Liver (tissue), 3 donors: ENCODE results near the gene PPP1R2B.

Experiments
- MAX ChIP-seq: IDR thresholded peaks from 2 replicates; pipeline ENCODE4 v1.6.1; 2016; ENCODE audit warnings: antibody characterized with exemption
- TF ChIP-seq, protein P1 (sequence below): fragments of 150-350 bp; IDR thresholded peaks from 2 replicates; pipeline ENCODE4 v1.5.1; 2017; ENCODE audit warnings: improper control_type of control experiment, low read depth, low read length; ENCODE audit not compliant: missing input control
- TF ChIP-seq, protein P2 (sequence below): IDR thresholded peaks from 2 replicates; pipeline ENCODE4 v1.6.1; 2016; ENCODE audit warnings: antibody characterized with exemption
- donor health status: healthy.
- donor health status: healthy.

DNA sequence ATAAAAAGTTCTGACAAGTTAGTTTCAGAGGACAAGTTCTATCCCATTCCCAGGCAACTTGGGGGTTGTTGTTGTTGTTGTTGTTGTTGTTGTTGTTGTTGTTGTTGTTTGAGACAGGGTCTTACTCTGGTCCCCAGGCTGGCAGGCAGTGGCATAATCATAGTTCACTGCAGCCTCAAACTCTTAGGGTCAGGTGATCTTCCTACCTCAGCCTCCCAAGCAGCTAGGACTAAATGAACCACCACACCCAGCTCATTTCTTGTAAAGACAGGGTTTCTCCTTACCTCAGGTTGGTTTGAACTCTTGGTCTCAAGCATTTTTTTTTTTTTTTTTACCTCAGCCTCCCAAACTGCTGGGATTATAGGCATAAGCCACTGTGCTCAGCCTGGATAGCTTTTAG lies 15.3 kb downstream of the PPP1R2B start:
- TF ChIP-seq, protein P1, sequence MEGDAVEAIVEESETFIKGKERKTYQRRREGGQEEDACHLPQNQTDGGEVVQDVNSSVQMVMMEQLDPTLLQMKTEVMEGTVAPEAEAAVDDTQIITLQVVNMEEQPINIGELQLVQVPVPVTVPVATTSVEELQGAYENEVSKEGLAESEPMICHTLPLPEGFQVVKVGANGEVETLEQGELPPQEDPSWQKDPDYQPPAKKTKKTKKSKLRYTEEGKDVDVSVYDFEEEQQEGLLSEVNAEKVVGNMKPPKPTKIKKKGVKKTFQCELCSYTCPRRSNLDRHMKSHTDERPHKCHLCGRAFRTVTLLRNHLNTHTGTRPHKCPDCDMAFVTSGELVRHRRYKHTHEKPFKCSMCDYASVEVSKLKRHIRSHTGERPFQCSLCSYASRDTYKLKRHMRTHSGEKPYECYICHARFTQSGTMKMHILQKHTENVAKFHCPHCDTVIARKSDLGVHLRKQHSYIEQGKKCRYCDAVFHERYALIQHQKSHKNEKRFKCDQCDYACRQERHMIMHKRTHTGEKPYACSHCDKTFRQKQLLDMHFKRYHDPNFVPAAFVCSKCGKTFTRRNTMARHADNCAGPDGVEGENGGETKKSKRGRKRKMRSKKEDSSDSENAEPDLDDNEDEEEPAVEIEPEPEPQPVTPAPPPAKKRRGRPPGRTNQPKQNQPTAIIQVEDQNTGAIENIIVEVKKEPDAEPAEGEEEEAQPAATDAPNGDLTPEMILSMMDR: no peak
- TF ChIP-seq MAX: no peak
- TF ChIP-seq, protein P2, sequence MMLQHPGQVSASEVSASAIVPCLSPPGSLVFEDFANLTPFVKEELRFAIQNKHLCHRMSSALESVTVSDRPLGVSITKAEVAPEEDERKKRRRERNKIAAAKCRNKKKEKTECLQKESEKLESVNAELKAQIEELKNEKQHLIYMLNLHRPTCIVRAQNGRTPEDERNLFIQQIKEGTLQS: no peak
